Type B pancreatic cell (in vitro differentiated cells): Measurements from ENCODE around the gene TOGARAM2. TPM values are rescaled to one million over a fixed set of nuclear protein-coding genes. Genes with fewer than 3 reads are reported as not detected.

Experiments
- DNase-seq: peaks from one replicate; pipeline ENCODE4 v3.0.0; 2021; ENCODE audit warnings: mixed read lengths; ENCODE audit not compliant: unreplicated experiment; ENCODE audit errors: extremely low spot score
- H3K27ac Mint-ChIP-seq: 2 replicates; pipeline ENCODE4 v1.8.0; 2021; ENCODE audit warnings: mild to moderate bottlenecking, mixed read lengths
- H3K27me3 Mint-ChIP-seq: 2 replicates; pipeline ENCODE4 v1.8.0; 2021; ENCODE audit warnings: mixed read lengths
- H3K36me3 Mint-ChIP-seq: 2 replicates; pipeline ENCODE4 v1.8.0; 2021; ENCODE audit warnings: mixed read lengths
- H3K4me1 Mint-ChIP-seq: one replicate; pipeline ENCODE4 v1.8.0; 2021; ENCODE audit warnings: mixed read lengths; ENCODE audit not compliant: unreplicated experiment
- H3K4me3 Mint-ChIP-seq: 2 replicates; pipeline ENCODE4 v1.8.0; 2021; ENCODE audit warnings: mild to moderate bottlenecking, mixed read lengths
- H3K9me3 Mint-ChIP-seq: 2 replicates; pipeline ENCODE4 v1.8.0; 2021; ENCODE audit warnings: mixed read lengths
- total RNA-seq: library from RNA; stranded (reverse); gene quantifications from 2 replicates; pipeline ENCODE4 v1.2.1, GENCODE V29; 2021; ENCODE audit warnings: low replicate concordance
- TF ChIP-seq, protein P1 (sequence below): fragments of 200-600 bp; sonication (generic); conservative IDR thresholded peaks from 2 replicates; pipeline ENCODE4 v1.5.0; 2021; ENCODE audit warnings: antibody characterized with exemption, mild to moderate bottlenecking

Gene TOGARAM2
- total RNA-seq, 1 donor from 2014 or later, result 1.6 TPM

DNA sequence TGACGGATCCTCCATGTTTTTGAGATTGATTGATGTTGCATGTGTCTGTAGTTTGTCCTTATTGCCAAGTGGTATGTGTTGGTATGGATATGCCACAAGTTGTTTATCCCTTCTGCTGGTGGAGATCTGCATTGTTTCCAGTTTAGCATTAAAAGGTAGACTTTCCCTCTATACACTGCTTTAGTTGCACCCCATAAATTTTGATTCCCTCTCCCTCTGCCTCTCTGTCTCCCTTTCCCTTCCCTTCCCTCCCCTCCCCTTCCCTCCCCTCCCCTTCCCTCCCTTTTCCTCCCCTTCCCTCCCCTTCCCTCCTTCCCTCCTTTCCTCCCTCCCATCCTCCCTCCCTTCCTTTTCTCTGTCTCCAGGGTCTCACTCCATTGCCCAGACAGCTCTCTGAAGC is 18.6 kb upstream of the TOGARAM2 start:
- peaks cover 4% of the 10 kb centered on the region for H3K9me3 Mint-ChIP-seq
- no peak overlapping the region for H3K27ac Mint-ChIP-seq
- H3K4me3 Mint-ChIP-seq, result no peak overlapping the region
- no peak for DNase-seq
- peaks cover 7% of the 10 kb centered on the region for H3K4me1 Mint-ChIP-seq
- TF ChIP-seq, protein P1, sequence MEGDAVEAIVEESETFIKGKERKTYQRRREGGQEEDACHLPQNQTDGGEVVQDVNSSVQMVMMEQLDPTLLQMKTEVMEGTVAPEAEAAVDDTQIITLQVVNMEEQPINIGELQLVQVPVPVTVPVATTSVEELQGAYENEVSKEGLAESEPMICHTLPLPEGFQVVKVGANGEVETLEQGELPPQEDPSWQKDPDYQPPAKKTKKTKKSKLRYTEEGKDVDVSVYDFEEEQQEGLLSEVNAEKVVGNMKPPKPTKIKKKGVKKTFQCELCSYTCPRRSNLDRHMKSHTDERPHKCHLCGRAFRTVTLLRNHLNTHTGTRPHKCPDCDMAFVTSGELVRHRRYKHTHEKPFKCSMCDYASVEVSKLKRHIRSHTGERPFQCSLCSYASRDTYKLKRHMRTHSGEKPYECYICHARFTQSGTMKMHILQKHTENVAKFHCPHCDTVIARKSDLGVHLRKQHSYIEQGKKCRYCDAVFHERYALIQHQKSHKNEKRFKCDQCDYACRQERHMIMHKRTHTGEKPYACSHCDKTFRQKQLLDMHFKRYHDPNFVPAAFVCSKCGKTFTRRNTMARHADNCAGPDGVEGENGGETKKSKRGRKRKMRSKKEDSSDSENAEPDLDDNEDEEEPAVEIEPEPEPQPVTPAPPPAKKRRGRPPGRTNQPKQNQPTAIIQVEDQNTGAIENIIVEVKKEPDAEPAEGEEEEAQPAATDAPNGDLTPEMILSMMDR, result no peak
- no peaks in the 10 kb centered on the region for H3K36me3 Mint-ChIP-seq
- peaks cover 1% of the 10 kb centered on the region for H3K27me3 Mint-ChIP-seq

DNA sequence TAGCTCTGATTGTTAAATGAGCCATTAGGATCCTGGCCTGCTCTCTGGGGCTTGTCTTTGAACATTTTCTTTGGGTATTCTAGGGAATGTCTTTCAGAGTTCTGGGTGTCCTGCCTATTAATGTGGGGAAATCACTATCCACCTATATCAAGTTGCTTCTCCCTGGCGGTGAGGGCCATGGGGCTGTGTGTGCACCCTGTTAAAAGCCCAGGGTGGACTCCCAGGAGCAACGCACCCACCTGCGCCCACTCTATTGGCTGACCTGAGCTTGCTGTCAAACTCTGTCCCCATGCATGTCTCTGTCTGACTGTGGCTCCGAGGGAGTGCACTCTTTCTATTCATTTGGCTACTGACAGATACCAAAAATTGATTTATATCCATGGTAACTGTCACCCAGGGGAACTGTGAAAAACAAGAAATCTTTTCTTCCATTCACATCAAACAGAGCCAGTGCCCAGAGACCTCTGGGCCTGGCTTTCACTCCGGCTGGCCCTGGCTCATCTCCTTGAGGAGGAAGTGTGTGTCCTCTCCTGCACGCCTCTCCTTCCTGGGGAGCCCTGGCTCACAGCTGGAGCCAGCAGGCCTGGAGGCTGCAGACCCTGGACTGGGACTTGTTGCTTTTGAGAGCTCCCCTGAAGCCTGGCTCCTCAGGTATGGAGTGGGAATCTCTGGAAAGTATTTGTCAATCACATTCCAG is 10.5 kb upstream of the TOGARAM2 start:
- no peaks in the 10 kb centered on the region for H3K9me3 Mint-ChIP-seq
- H3K4me1 Mint-ChIP-seq, result peaks cover 5% of the 10 kb centered on the region
- H3K4me3 Mint-ChIP-seq, result no peak overlapping the region
- H3K27me3 Mint-ChIP-seq, result peaks cover 3% of the 10 kb centered on the region
- H3K27ac Mint-ChIP-seq, result no peak overlapping the region
- DNase-seq, result no peak
- TF ChIP-seq, protein P1, result no peak
- H3K36me3 Mint-ChIP-seq, result no peaks in the 10 kb centered on the region

DNA sequence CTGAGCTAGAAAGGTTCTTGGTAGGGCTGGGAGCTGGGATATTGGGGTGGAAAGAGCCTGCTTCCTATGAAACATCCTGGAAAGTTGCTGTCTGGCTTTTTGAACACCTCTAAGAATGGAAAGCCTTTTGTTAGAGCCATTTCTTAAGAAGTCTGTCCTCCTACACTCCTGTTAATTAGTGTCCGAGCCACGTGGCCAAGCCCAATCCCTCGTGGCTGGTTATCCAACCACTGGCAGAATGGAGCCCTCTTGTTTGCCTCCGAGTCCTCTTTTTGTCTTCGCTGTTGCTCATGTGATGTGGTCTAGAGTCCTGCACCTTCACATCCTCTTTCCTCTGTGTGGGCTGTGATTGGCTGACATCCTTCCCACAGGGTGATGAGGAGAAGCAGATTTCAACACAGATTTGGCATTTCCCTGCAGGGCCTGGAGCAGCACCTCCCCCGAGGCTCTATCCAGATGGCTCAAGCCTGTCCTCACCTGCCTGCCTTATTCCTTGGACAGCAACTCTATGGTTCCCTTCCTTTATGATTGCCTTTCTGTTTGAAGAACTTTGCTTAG is 8.2 kb upstream of the TOGARAM2 start:
- no peaks in the 10 kb centered on the region for H3K36me3 Mint-ChIP-seq
- H3K4me3 Mint-ChIP-seq, result no peak overlapping the region
- no peaks in the 10 kb centered on the region for H3K9me3 Mint-ChIP-seq
- TF ChIP-seq, protein P1, result no peak
- DNase-seq, result no peak
- no peak overlapping the region for H3K27ac Mint-ChIP-seq
- peaks cover 3% of the 10 kb centered on the region for H3K27me3 Mint-ChIP-seq
- H3K4me1 Mint-ChIP-seq, result peaks cover 8% of the 10 kb centered on the region

DNA sequence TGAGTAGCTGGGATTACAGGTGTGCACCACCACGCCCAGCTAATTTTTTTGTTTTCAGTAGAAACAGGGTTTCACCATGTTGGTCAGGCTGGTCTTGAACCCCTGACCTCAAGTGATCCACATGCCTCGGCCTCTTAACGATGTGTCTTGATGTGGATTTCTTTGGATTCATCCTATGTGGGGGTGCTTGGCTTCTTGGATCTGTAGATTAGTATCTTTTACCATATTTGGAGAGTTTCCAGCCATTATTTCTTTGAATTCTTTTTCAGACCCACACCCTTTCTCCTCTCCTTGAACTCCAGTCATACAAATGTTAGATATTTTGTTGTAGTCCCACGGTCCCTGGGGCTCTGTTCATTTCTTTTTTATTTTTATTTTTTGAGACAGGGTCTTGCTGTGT is 6.8 kb upstream of the TOGARAM2 start:
- Mint-ChIP-seq H3K4me1 (peaks cover 5% of the 10 kb centered on the region), H3K36me3 (no peaks in the 10 kb centered on the region), H3K4me3 (no peak overlapping the region), H3K27ac (no peak overlapping the region), H3K27me3 (peaks cover 3% of the 10 kb centered on the region), H3K9me3 (no peaks in the 10 kb centered on the region)
- no peak for DNase-seq
- TF ChIP-seq, protein P1, result no peak

DNA sequence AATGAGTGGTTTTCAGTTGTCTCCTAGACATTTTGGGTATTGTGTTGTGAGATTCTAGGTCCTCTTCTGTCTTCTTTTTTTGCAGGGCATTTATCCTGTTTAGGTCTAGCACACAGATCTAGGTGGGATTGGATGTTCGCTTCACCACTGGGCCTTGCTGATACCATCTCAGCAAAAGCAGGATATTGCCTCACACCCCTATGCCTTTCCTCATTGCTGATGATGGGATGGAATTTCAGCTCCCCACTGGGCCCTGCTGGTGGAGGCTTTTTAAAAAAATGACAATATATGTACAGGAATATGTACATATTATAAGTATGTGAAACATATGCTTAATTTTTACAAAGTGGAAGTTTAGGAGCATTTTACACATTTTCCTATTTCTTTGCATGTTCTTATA is 5.4 kb upstream of the TOGARAM2 start:
- Mint-ChIP-seq H3K27me3 (peaks cover 3% of the 10 kb centered on the region), H3K4me1 (peaks cover 9% of the 10 kb centered on the region)

More for the DNA sequence above, 5.4 kb upstream of the TOGARAM2 start:
- Mint-ChIP-seq H3K36me3 (no peaks in the 10 kb centered on the region), H3K27ac (no peak overlapping the region), H3K9me3 (no peaks in the 10 kb centered on the region), H3K4me3 (no peak overlapping the region)
- DNase-seq, result no peak
- TF ChIP-seq, protein P1, result no peak
